ENCODE measurements around the gene RGS7. TPM values are rescaled to one million over a fixed set of nuclear protein-coding genes. Genes with fewer than 3 reads are reported as not detected.

RGS7 gene
- polyA plus RNA-seq, 1 donor (not counting 4 experiments of a cell fraction or from before 2014, with no cell fraction given) = not detected

DNA sequence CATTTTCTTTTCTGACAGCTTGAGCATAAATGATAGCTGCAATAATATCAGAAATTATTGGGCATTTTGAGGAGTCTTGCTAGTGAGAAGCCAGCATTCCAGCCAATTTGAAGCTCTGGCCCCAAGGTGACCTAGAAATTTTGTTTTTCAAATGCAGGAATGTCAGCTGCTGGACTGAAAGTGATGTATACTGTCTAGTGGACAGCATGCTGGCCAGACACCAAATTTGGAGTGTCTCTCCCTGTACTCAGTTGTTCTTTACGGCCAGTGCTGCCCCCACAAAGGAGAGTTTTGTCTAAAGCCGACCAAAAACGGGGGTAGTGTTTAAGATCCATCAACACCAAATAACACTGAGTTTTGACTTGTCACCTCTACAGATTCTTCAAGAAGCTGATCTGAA, 5.2 kb downstream of the RGS7 start:
- no peak for FAIRE-seq

DNA sequence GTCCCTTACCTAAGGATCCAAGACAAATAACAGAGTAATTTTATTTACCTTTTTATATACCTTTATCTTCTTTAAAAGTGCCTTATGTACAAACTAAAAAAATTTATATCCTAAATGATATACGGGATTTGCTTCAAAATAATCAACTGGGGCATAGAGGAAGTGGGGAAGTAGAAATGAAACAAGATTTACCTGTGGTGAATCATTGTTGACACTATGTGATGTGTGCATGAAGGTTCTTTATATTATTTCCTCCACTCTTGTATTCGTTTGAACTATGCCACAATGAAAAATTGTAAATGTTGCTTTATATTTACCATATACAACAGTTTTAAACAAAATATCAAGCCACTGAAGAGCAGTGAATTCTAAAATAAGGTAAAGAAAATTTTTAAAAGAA, 13.0 kb downstream of the RGS7 start:
- no peaks in the 10 kb centered on the region for H3K36me3 ChIP-seq (ENCODE audit: control insufficient read depth in 2 of 2, extremely low read depth in 1 of 2, insufficient read depth in 2 of 2, low read length in 2 of 2)
- DNase-seq (ENCODE audit: low read depth, low spot score) = no peak
- no peak overlapping the region for H3K4me3 ChIP-seq (ENCODE audit: control insufficient read depth in 2 of 3, extremely low read depth in 1 of 3, insufficient read depth in 2 of 3, low read depth in 1 of 3, low read length in 3 of 3)
- no peak overlapping the region for H3K4me2 ChIP-seq (ENCODE audit: control insufficient read depth, extremely low read depth, insufficient read depth, low read depth, low read length)
- no peak for FAIRE-seq
- dilution Hi-C loops (cut with MboI; ENCODE audit: extremely low pct_ligation_motif_present, low sequenced_read_pairs) = no loop called here
- H2AFZ ChIP-seq (ENCODE audit: control insufficient read depth, low read length) = no peak overlapping the region
- H3K4me1 ChIP-seq (ENCODE audit: control insufficient read depth, extremely low read depth, insufficient read depth, low read length) = no peaks in the 10 kb centered on the region
- no peaks in the 10 kb centered on the region for H3K79me2 ChIP-seq (ENCODE audit: control insufficient read depth, insufficient read depth, low read length)
- no peaks in the 10 kb centered on the region for H4K20me1 ChIP-seq (ENCODE audit: control insufficient read depth, extremely low read depth, insufficient read depth, low read length)
- no peak overlapping the region for H3K27ac ChIP-seq (ENCODE audit: control insufficient read depth, insufficient read depth, low read length)
- no peaks in the 10 kb centered on the region for H3K9me1 ChIP-seq (ENCODE audit: control insufficient read depth, extremely low read depth, insufficient read depth, low read length)
- TF ChIP-seq, protein P1, sequence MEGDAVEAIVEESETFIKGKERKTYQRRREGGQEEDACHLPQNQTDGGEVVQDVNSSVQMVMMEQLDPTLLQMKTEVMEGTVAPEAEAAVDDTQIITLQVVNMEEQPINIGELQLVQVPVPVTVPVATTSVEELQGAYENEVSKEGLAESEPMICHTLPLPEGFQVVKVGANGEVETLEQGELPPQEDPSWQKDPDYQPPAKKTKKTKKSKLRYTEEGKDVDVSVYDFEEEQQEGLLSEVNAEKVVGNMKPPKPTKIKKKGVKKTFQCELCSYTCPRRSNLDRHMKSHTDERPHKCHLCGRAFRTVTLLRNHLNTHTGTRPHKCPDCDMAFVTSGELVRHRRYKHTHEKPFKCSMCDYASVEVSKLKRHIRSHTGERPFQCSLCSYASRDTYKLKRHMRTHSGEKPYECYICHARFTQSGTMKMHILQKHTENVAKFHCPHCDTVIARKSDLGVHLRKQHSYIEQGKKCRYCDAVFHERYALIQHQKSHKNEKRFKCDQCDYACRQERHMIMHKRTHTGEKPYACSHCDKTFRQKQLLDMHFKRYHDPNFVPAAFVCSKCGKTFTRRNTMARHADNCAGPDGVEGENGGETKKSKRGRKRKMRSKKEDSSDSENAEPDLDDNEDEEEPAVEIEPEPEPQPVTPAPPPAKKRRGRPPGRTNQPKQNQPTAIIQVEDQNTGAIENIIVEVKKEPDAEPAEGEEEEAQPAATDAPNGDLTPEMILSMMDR (optimal IDR thresholded peaks at IDR 0.05 in 1 of 3, IDR thresholded peaks at IDR 0.05 in 1 of 3, conservative IDR thresholded peaks at IDR 0.05 in 1 of 3; ENCODE audit: extremely low read depth in 1 of 3, insufficient read depth in 2 of 3, low read length in 3 of 3) = no peak
- no peak for TF ChIP-seq EZH2 (IDR thresholded peaks at IDR 0.05; ENCODE audit: low read length)
- H3K9ac ChIP-seq (ENCODE audit: control insufficient read depth, extremely low read depth, insufficient read depth, low read length) = no peak overlapping the region
- no peaks in the 10 kb centered on the region for H3K9me3 ChIP-seq (ENCODE audit: control insufficient read depth, low read depth, low read length)
- H3K27me3 ChIP-seq (ENCODE audit: control insufficient read depth, extremely low read depth, insufficient read depth, low read length) = no peaks in the 10 kb centered on the region

More for the DNA sequence above, 5.2 kb downstream of the RGS7 start:
- no peak for DNase-seq (ENCODE audit: low read depth, low spot score)
- dilution Hi-C loops (cut with MboI; ENCODE audit: extremely low pct_ligation_motif_present, low sequenced_read_pairs) = no loop called here
- Histone ChIP-seq H3K4me2 (ENCODE audit: control insufficient read depth, extremely low read depth, insufficient read depth, low read depth, low read length) (no peak overlapping the region), H3K4me1 (ENCODE audit: control insufficient read depth, extremely low read depth, insufficient read depth, low read length) (no peaks in the 10 kb centered on the region), H3K9me1 (ENCODE audit: control insufficient read depth, extremely low read depth, insufficient read depth, low read length) (no peaks in the 10 kb centered on the region), H3K9ac (ENCODE audit: control insufficient read depth, extremely low read depth, insufficient read depth, low read length) (no peak overlapping the region), H2AFZ (ENCODE audit: control insufficient read depth, low read length) (no peak overlapping the region), H3K4me3 (ENCODE audit: control insufficient read depth in 2 of 3, extremely low read depth in 1 of 3, insufficient read depth in 2 of 3, low read depth in 1 of 3, low read length in 3 of 3) (no peak overlapping the region), H3K9me3 (ENCODE audit: control insufficient read depth, low read depth, low read length) (no peaks in the 10 kb centered on the region), H3K36me3 (ENCODE audit: control insufficient read depth in 2 of 2, extremely low read depth in 1 of 2, insufficient read depth in 2 of 2, low read length in 2 of 2) (no peaks in the 10 kb centered on the region), H3K27me3 (ENCODE audit: control insufficient read depth, extremely low read depth, insufficient read depth, low read length) (peaks cover 12% of the 10 kb centered on the region), H4K20me1 (ENCODE audit: control insufficient read depth, extremely low read depth, insufficient read depth, low read length) (no peaks in the 10 kb centered on the region), H3K27ac (ENCODE audit: control insufficient read depth, insufficient read depth, low read length) (no peak overlapping the region), H3K79me2 (ENCODE audit: control insufficient read depth, insufficient read depth, low read length) (no peaks in the 10 kb centered on the region)
- no peak for TF ChIP-seq EZH2 (IDR thresholded peaks at IDR 0.05; ENCODE audit: low read length)
- TF ChIP-seq, protein P1 (optimal IDR thresholded peaks at IDR 0.05 in 1 of 3, IDR thresholded peaks at IDR 0.05 in 1 of 3, conservative IDR thresholded peaks at IDR 0.05 in 1 of 3; ENCODE audit: extremely low read depth in 1 of 3, insufficient read depth in 2 of 3, low read length in 3 of 3) = no peak

Measured in keratinocyte (primary cell).